Keratinocyte (primary cell): Measurements from ENCODE around the gene ZNF526. TPM values are rescaled to one million over a fixed set of nuclear protein-coding genes. Genes with fewer than 3 reads are reported as not detected.
A peak's percentile ranks its signal among the peaks of the same experiment; 100 is the strongest.

ENCODE experiments used
- DNase-seq: peaks from one replicate; pipeline ENCODE4 v3.0.0-alpha.2; 2011; ENCODE audit warnings: low read depth, missing footprints, low spot score
- FAIRE-seq: peaks from 2 replicates; lab custom pipeline; 2011; peaks lifted over from hg19 to GRCh38; lab: Jason Lieb, UNC
- H2AFZ ChIP-seq: 2 replicates; pipeline ENCODE4 v1.6.0; 2012; ENCODE audit warnings: low read length, control low read depth, inconsistent platforms; ENCODE audit not compliant: control insufficient read depth
- H3K27ac ChIP-seq: 2 replicates; pipeline ENCODE4 v1.5.1; 2011; ENCODE audit warnings: low read length; ENCODE audit not compliant: control insufficient read depth, insufficient read depth
- H3K27me3 ChIP-seq: 3 replicates; pipeline ENCODE4 v1.6.0; 2011; ENCODE audit warnings: low read length; ENCODE audit not compliant: control insufficient read depth, insufficient read depth; ENCODE audit errors: extremely low read depth
- H3K36me3 ChIP-seq, 2 experiments: 2 replicates in 1 of 2; 3 replicates in 1 of 2; pipeline ENCODE4 v1.5.1; 2011; ENCODE audit warnings: low read length in 2 of 2, mild to moderate bottlenecking in 1 of 2; ENCODE audit not compliant: control insufficient read depth in 2 of 2, insufficient read depth in 2 of 2; ENCODE audit errors: extremely low read depth in 1 of 2
- H3K4me1 ChIP-seq: 3 replicates; pipeline ENCODE4 v1.5.1; 2011; ENCODE audit warnings: low read length; ENCODE audit not compliant: control insufficient read depth, insufficient read depth; ENCODE audit errors: extremely low read depth
- H3K4me2 ChIP-seq: 3 replicates; pipeline ENCODE4 v1.6.0; 2011; ENCODE audit warnings: low read depth, low read length; ENCODE audit not compliant: control insufficient read depth, insufficient read depth; ENCODE audit errors: extremely low read depth
- H3K4me3 ChIP-seq, 3 experiments: fragments of 200-600 bp in 1 of 3; sonication (generic) in 1 of 3; 2 replicates in 2 of 3; 3 replicates in 1 of 3; pipeline ENCODE4 v1.5.1; 2011 to 2016; ENCODE audit warnings: low read length in 3 of 3, mild to moderate bottlenecking in 3 of 3, control low read depth in 2 of 3, inconsistent platforms in 1 of 3, low read depth in 1 of 3, mixed read lengths in 1 of 3, mixed run types in 1 of 3, moderate library complexity in 1 of 3; ENCODE audit not compliant: control insufficient read depth in 2 of 3, insufficient read depth in 2 of 3; ENCODE audit errors: extremely low read depth in 1 of 3
- H3K79me2 ChIP-seq: 2 replicates; pipeline ENCODE4 v1.6.0; 2012; ENCODE audit warnings: low read length; ENCODE audit not compliant: control insufficient read depth, insufficient read depth
- H3K9ac ChIP-seq: 3 replicates; pipeline ENCODE4 v1.6.0; 2011; ENCODE audit warnings: low read length; ENCODE audit not compliant: control insufficient read depth, insufficient read depth; ENCODE audit errors: extremely low read depth
- H3K9me1 ChIP-seq: 3 replicates; pipeline ENCODE4 v1.6.0; 2011; ENCODE audit warnings: low read length; ENCODE audit not compliant: control insufficient read depth, insufficient read depth; ENCODE audit errors: extremely low read depth
- H3K9me3 ChIP-seq: 2 replicates; pipeline ENCODE4 v1.5.1; 2012; ENCODE audit warnings: low read depth, low read length; ENCODE audit not compliant: control insufficient read depth
- H4K20me1 ChIP-seq: 3 replicates; pipeline ENCODE4 v1.6.0; 2011; ENCODE audit warnings: low read length; ENCODE audit not compliant: control insufficient read depth, insufficient read depth; ENCODE audit errors: extremely low read depth
- EZH2 ChIP-seq: IDR thresholded peaks from one replicate; pipeline ENCODE4 v1.6.1; 2012; ENCODE audit warnings: inconsistent platforms, mild to moderate bottlenecking, low read length, moderate library complexity
- dilution Hi-C: fragments of 300-500 bp; cut with MboI; formaldehyde crosslinking; loops from one replicate; pipeline ENCODE4 v1.7.0; 2020; ENCODE audit warnings: low sequenced_read_pairs; ENCODE audit not compliant: extremely low pct_ligation_motif_present
- polyA plus RNA-seq, 5 experiments: library from polyadenylated mRNA; depleted of rRNA in 3 of 5; stranded (reverse) in 3 of 5; stranded (forward) in 1 of 5; unstranded in 1 of 5; fragments of >200 nt; gene quantifications; 1 replicate in 1 of 5; 2 replicates in 3 of 5; 3 replicates in 1 of 5; pipeline versions ENCODE4 v1.2.1 to v1.2.3, GENCODE V29; 2011 to 2012; ENCODE audit warnings: missing spikeins in 2 of 5, low read depth in 1 of 5, low replicate concordance in 1 of 5
- TF ChIP-seq, protein P1 (sequence below), 3 experiments: IDR thresholded peaks in 1 of 3; conservative IDR thresholded peaks in 1 of 3; optimal IDR thresholded peaks in 1 of 3; 2 replicates in 2 of 3; 3 replicates in 1 of 3; pipeline versions ENCODE3 to v1.5.1; 2011; ENCODE audit warnings: low read length in 3 of 3, mild to moderate bottlenecking in 3 of 3, moderate library complexity in 2 of 3, control low read depth in 1 of 3, inconsistent platforms in 1 of 3; ENCODE audit not compliant: insufficient read depth in 2 of 3; ENCODE audit errors: extremely low read depth in 1 of 3

ZNF526 gene
- polyA plus RNA-seq, 1 donor (not counting 4 experiments of a cell fraction or from before 2014, with no cell fraction given), result 5.4 TPM

- H3K27ac ChIP-seq, result no peak overlapping the region
- peaks cover 2% of the 10 kb centered on the region for H3K9me1 ChIP-seq
- no peak overlapping the region for H3K4me3 ChIP-seq
- H3K9ac ChIP-seq, result no peak overlapping the region
- FAIRE-seq, result peak; percentile 75
- H3K36me3 ChIP-seq, result peaks cover 36 to 43% of the 10 kb centered on the region in 2 experiments
- peaks cover 13% of the 10 kb centered on the region for H3K4me1 ChIP-seq
- TF ChIP-seq EZH2, result no peak
- TF ChIP-seq, protein P1, sequence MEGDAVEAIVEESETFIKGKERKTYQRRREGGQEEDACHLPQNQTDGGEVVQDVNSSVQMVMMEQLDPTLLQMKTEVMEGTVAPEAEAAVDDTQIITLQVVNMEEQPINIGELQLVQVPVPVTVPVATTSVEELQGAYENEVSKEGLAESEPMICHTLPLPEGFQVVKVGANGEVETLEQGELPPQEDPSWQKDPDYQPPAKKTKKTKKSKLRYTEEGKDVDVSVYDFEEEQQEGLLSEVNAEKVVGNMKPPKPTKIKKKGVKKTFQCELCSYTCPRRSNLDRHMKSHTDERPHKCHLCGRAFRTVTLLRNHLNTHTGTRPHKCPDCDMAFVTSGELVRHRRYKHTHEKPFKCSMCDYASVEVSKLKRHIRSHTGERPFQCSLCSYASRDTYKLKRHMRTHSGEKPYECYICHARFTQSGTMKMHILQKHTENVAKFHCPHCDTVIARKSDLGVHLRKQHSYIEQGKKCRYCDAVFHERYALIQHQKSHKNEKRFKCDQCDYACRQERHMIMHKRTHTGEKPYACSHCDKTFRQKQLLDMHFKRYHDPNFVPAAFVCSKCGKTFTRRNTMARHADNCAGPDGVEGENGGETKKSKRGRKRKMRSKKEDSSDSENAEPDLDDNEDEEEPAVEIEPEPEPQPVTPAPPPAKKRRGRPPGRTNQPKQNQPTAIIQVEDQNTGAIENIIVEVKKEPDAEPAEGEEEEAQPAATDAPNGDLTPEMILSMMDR (optimal IDR thresholded peaks at IDR 0.05 in 1 of 3, IDR thresholded peaks at IDR 0.05 in 1 of 3, conservative IDR thresholded peaks at IDR 0.05 in 1 of 3; ENCODE audit: extremely low read depth in 1 of 3, insufficient read depth in 2 of 3, low read length in 3 of 3), result no peak
- H4K20me1 ChIP-seq, result peaks cover 21% of the 10 kb centered on the region
- H2AFZ ChIP-seq, result no peak overlapping the region
- H3K27me3 ChIP-seq, result no peaks in the 10 kb centered on the region
- no peaks in the 10 kb centered on the region for H3K9me3 ChIP-seq
- dilution Hi-C loops, result no loop called here
- peaks cover 64% of the 10 kb centered on the region for H3K79me2 ChIP-seq
- no peak overlapping the region for H3K4me2 ChIP-seq
- no peak for DNase-seq
Observed at GRCh38 chr19:42226886-42227285, 6.8 kb downstream of the ZNF526 start.

GRCh38 chr19:42228641-42229040 is 8.5 kb downstream of the ZNF526 start:
- Histone ChIP-seq H2AFZ (no peak overlapping the region), H4K20me1 (peaks cover 21% of the 10 kb centered on the region), H3K9ac (no peak overlapping the region), H3K36me3 (peaks cover 46 to 47% of the 10 kb centered on the region in 2 experiments), H3K9me1 (no peaks in the 10 kb centered on the region), H3K4me3 (no peak overlapping the region), H3K4me1 (peaks cover 13% of the 10 kb centered on the region), H3K9me3 (no peaks in the 10 kb centered on the region), H3K27me3 (no peaks in the 10 kb centered on the region), H3K4me2 (no peak overlapping the region), H3K79me2 (peaks cover 56% of the 10 kb centered on the region), H3K27ac (no peak overlapping the region)
- dilution Hi-C loops, result no loop called here
- FAIRE-seq (no peak), DNase-seq (no peak)
- TF ChIP-seq, protein P1 (optimal IDR thresholded peaks at IDR 0.05 in 1 of 3, IDR thresholded peaks at IDR 0.05 in 1 of 3, conservative IDR thresholded peaks at IDR 0.05 in 1 of 3; ENCODE audit: extremely low read depth in 1 of 3, insufficient read depth in 2 of 3, low read length in 3 of 3), result no peak
- TF ChIP-seq EZH2, result no peak
